ENCODE data around the gene POU3F2.

POU3F2 gene

DNA sequence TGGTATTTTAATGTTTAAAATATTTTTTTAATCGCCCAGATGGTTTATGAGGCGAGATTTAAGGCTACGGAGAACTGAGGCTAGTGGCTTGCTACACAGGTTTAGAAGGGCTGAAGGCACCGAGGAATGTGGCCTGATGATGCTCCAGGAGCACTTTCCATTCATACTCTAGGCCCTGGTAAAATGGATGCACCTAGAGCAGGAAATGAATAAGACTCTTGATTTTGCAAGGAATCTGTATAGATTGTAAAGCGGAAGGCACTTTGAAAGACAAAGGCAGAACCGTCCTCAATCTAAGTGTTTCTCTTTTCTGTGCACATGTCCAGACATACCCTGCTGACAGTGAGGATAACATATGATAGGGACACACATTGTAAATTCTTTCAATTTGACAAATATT, 30.1 kb downstream of the POU3F2 start:
- Histone ChIP-seq H3K36me3 (ENCODE audit: control insufficient read depth, insufficient read depth, low read length) (no peaks in the 10 kb centered on the region), H3K9me3 (ENCODE audit: control insufficient read depth, low read length) (no peaks in the 10 kb centered on the region), H2AFZ (no peak overlapping the region), H3K4me1 (no peaks in the 10 kb centered on the region), H3K9ac (no peak overlapping the region), H3K79me2 (no peaks in the 10 kb centered on the region), H3K4me3 (ENCODE audit: low read depth, low read length) (no peak overlapping the region), H3K27me3 (ENCODE audit: control insufficient read depth, insufficient read depth, low read length) (no peaks in the 10 kb centered on the region), H3K27ac (no peak overlapping the region), H3K4me2 (ENCODE audit: low read length) (no peak overlapping the region)
- no peak for TF ChIP-seq CTCF (IDR thresholded peaks at IDR 0.05)

DNA sequence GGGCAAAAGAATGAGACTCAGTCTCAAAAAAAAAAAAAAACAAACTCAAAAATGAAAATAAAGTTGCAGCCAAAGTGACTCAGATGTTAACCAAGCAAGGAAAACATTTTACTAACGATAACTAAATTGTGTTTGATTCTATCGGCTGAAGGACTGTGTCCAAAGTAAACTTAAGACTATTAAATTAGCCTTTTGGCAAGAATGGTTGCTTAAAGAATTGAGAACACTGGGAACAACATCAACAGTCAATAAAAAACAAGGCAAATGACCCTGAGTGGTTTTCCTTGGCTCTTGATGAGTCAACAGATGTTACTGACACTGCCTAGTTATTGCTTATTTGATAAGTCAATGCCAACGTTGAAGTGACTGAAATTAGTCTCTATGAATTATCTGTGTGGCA, 36.7 kb downstream of the POU3F2 start:
- no peak overlapping the region for H3K27ac ChIP-seq
- H3K27me3 ChIP-seq (ENCODE audit: control insufficient read depth, insufficient read depth, low read length): no peaks in the 10 kb centered on the region
- no peaks in the 10 kb centered on the region for H3K36me3 ChIP-seq (ENCODE audit: control insufficient read depth, insufficient read depth, low read length)
- H3K4me1 ChIP-seq: no peaks in the 10 kb centered on the region
- no peaks in the 10 kb centered on the region for H3K9me3 ChIP-seq (ENCODE audit: control insufficient read depth, low read length)
- H3K9ac ChIP-seq: no peak overlapping the region
- H3K4me3 ChIP-seq (ENCODE audit: low read depth, low read length): no peak overlapping the region
- H3K79me2 ChIP-seq: no peaks in the 10 kb centered on the region
- no peak overlapping the region for H2AFZ ChIP-seq
- TF ChIP-seq CTCF (IDR thresholded peaks at IDR 0.05): no peak
- H3K4me2 ChIP-seq (ENCODE audit: low read length): no peak overlapping the region

GRCh38 chr6:98871821-98872220, 37.4 kb downstream of the POU3F2 start:
- Histone ChIP-seq H3K4me3 (ENCODE audit: low read depth, low read length) (no peak overlapping the region), H3K27ac (no peak overlapping the region), H2AFZ (no peak overlapping the region), H3K9ac (no peak overlapping the region), H3K79me2 (no peaks in the 10 kb centered on the region), H3K4me2 (ENCODE audit: low read length) (no peak overlapping the region), H3K27me3 (ENCODE audit: control insufficient read depth, insufficient read depth, low read length) (no peaks in the 10 kb centered on the region), H3K4me1 (no peaks in the 10 kb centered on the region), H3K9me3 (ENCODE audit: control insufficient read depth, low read length) (no peaks in the 10 kb centered on the region), H3K36me3 (ENCODE audit: control insufficient read depth, insufficient read depth, low read length) (no peaks in the 10 kb centered on the region)
- no peak for TF ChIP-seq CTCF (IDR thresholded peaks at IDR 0.05)

GRCh38 chr6:98875375-98875774, 41.0 kb downstream of the POU3F2 start:
- Histone ChIP-seq H3K27ac (no peak overlapping the region), H3K4me1 (no peaks in the 10 kb centered on the region), H3K4me3 (ENCODE audit: low read depth, low read length) (no peak overlapping the region), H3K79me2 (no peaks in the 10 kb centered on the region), H3K9ac (no peak overlapping the region), H3K36me3 (ENCODE audit: control insufficient read depth, insufficient read depth, low read length) (no peaks in the 10 kb centered on the region), H3K9me3 (ENCODE audit: control insufficient read depth, low read length) (no peaks in the 10 kb centered on the region), H2AFZ (no peak overlapping the region), H3K27me3 (ENCODE audit: control insufficient read depth, insufficient read depth, low read length) (no peaks in the 10 kb centered on the region), H3K4me2 (ENCODE audit: low read length) (no peak overlapping the region)
- no peak for TF ChIP-seq CTCF (IDR thresholded peaks at IDR 0.05)

GRCh38 chr6:98877250-98877649, 42.9 kb downstream of the POU3F2 start:
- H3K9me3 ChIP-seq (ENCODE audit: control insufficient read depth, low read length): no peaks in the 10 kb centered on the region
- no peaks in the 10 kb centered on the region for H3K36me3 ChIP-seq (ENCODE audit: control insufficient read depth, insufficient read depth, low read length)
- no peak overlapping the region for H2AFZ ChIP-seq
- no peaks in the 10 kb centered on the region for H3K4me1 ChIP-seq
- H3K4me2 ChIP-seq (ENCODE audit: low read length): no peak overlapping the region
- H3K27me3 ChIP-seq (ENCODE audit: control insufficient read depth, insufficient read depth, low read length): no peaks in the 10 kb centered on the region
- TF ChIP-seq CTCF (IDR thresholded peaks at IDR 0.05): no peak
- no peak overlapping the region for H3K4me3 ChIP-seq (ENCODE audit: low read depth, low read length)
- H3K27ac ChIP-seq: no peak overlapping the region
- H3K9ac ChIP-seq: no peak overlapping the region
- no peaks in the 10 kb centered on the region for H3K79me2 ChIP-seq

All from parathyroid adenoma (tissue), 2 donors.